HFFc6 (cell line): ENCODE measurements around the gene CCDC146. TPM values are rescaled to one million over a fixed set of nuclear protein-coding genes. Genes with fewer than 3 reads are reported as not detected.
A peak's percentile ranks its signal among the peaks of the same experiment; 100 is the strongest.

ENCODE experiments used
- DNase-seq: peaks from one replicate; pipeline ENCODE4 v3.0.0-alpha.2; 2018
- H3K27ac Mint-ChIP-seq: 2 replicates; pipeline ENCODE4 v1.8.0; 2020; ENCODE audit warnings: mild to moderate bottlenecking, mixed read lengths
- H3K27me3 Mint-ChIP-seq: 2 replicates; pipeline ENCODE4 v1.8.0; 2021; ENCODE audit warnings: mild to moderate bottlenecking, moderate library complexity, mixed read lengths; ENCODE audit not compliant: insufficient read depth
- H3K36me3 Mint-ChIP-seq: 2 replicates; pipeline ENCODE4 v1.8.0; 2021; ENCODE audit warnings: low read depth, mixed read lengths
- H3K4me1 Mint-ChIP-seq: 2 replicates; pipeline ENCODE4 v1.8.0; 2020; ENCODE audit warnings: low read depth, mixed read lengths
- H3K4me3 Mint-ChIP-seq: 2 replicates; pipeline ENCODE4 v1.8.0; 2020; ENCODE audit warnings: mild to moderate bottlenecking, moderate library complexity, mixed read lengths
- H3K9me3 Mint-ChIP-seq: 2 replicates; pipeline ENCODE4 v1.8.0; 2020; ENCODE audit warnings: mild to moderate bottlenecking, mixed read lengths
- CTCF ChIP-seq: fragments of 200-600 bp; sonication (generic); IDR thresholded peaks from 2 replicates; pipeline ENCODE4 v1.5.0; 2021; ENCODE audit warnings: antibody characterized with exemption, mild to moderate bottlenecking
- total RNA-seq, 6 experiments: library from RNA; stranded (reverse); fragmentation: NEBNext Ultra II Directional; extraction: Animal tissue kit (Norgen Biotek cat#: 25700); gene quantifications; 2 replicates in 1 of 6; 3 replicates in 5 of 6; pipeline ENCODE4 v1.2.3, GENCODE V29; 2021

CCDC146 gene
- total RNA-seq, 6 experiments from 2014 or later: 0.09 to 0.70 (median 0.57) TPM

GRCh38 chr7:77320137-77320536 is 197.7 kb downstream of the CCDC146 start:
- H3K9me3 Mint-ChIP-seq: no peaks in the 10 kb centered on the region
- no peak overlapping the region for H3K27ac Mint-ChIP-seq
- H3K4me1 Mint-ChIP-seq: peaks cover 9% of the 10 kb centered on the region
- H3K36me3 Mint-ChIP-seq: peaks cover 6% of the 10 kb centered on the region
- no peak for DNase-seq
- no peak for TF ChIP-seq CTCF
- H3K27me3 Mint-ChIP-seq: peaks cover 2% of the 10 kb centered on the region; the same call in 1 of the 2 replicates
- no peak overlapping the region for H3K4me3 Mint-ChIP-seq

- TF ChIP-seq CTCF: no peak
- H3K9me3 Mint-ChIP-seq: no peaks in the 10 kb centered on the region
- H3K27ac Mint-ChIP-seq: no peak overlapping the region
These were observed 198.3 kb downstream of the CCDC146 start for GRCh38 chr7:77320714-77321113.

GRCh38 chr7:77321300-77321699 is 198.9 kb downstream of the CCDC146 start:
- Mint-ChIP-seq H3K9me3 (no peaks in the 10 kb centered on the region), H3K4me3 (no peak overlapping the region), H3K27ac (no peak overlapping the region; the same call in 1 of the 2 replicates), H3K27me3 (peaks cover 2% of the 10 kb centered on the region; the same call in 1 of the 2 replicates), H3K4me1 (peaks cover 15% of the 10 kb centered on the region), H3K36me3 (peaks cover 6% of the 10 kb centered on the region)
- TF ChIP-seq CTCF: no peak
- no peak for DNase-seq

More at GRCh38 chr7:77320714-77321113, 198.3 kb downstream of the CCDC146 start:
- Mint-ChIP-seq H3K27me3 (peaks cover 2% of the 10 kb centered on the region; the same call in 1 of the 2 replicates), H3K4me1 (peaks cover 9% of the 10 kb centered on the region), H3K36me3 (peaks cover 6% of the 10 kb centered on the region), H3K4me3 (no peak overlapping the region)
- DNase-seq: no peak

- H3K4me1 Mint-ChIP-seq: peaks cover 50% of the 10 kb centered on the region
- H3K27me3 Mint-ChIP-seq: peaks cover 2% of the 10 kb centered on the region; the same call in 1 of the 2 replicates
- no peaks in the 10 kb centered on the region for H3K36me3 Mint-ChIP-seq
- H3K9me3 Mint-ChIP-seq: no peaks in the 10 kb centered on the region
- TF ChIP-seq CTCF: no peak
- no peak overlapping the region for H3K27ac Mint-ChIP-seq
- H3K4me3 Mint-ChIP-seq: no peak overlapping the region
- DNase-seq: no peak
These were observed 203.7 kb downstream of the CCDC146 start for GRCh38 chr7:77326131-77326530.

- H3K9me3 Mint-ChIP-seq: no peaks in the 10 kb centered on the region
- H3K27ac Mint-ChIP-seq: peak overlapping the region; percentile 55
- peaks cover 2% of the 10 kb centered on the region; the same call in 1 of the 2 replicates for H3K27me3 Mint-ChIP-seq
- no peaks in the 10 kb centered on the region for H3K36me3 Mint-ChIP-seq
- no peak for TF ChIP-seq CTCF
- DNase-seq: peak; percentile 71
- H3K4me1 Mint-ChIP-seq: peaks cover 61% of the 10 kb centered on the region
- peak overlapping the region; percentile 54; the same call in 1 of the 2 replicates for H3K4me3 Mint-ChIP-seq
These were observed 204.9 kb downstream of the CCDC146 start for GRCh38 chr7:77327067-77327931.
